Stimulated activated CD8-positive, alpha-beta memory T cell treated with anti-CD3 and anti-CD28 coated beads, Interleukin-15, amount 100 ng/mL, for 48 hours (primary cell): ENCODE data around the gene NRAS.

Source experiments
- DNase-seq, 2 donors: peaks; one replicate each; pipeline ENCODE4 v3.0.0-alpha.2; 2020; ENCODE audit warnings: low read depth in 2 of 2

NRAS gene

DNA sequence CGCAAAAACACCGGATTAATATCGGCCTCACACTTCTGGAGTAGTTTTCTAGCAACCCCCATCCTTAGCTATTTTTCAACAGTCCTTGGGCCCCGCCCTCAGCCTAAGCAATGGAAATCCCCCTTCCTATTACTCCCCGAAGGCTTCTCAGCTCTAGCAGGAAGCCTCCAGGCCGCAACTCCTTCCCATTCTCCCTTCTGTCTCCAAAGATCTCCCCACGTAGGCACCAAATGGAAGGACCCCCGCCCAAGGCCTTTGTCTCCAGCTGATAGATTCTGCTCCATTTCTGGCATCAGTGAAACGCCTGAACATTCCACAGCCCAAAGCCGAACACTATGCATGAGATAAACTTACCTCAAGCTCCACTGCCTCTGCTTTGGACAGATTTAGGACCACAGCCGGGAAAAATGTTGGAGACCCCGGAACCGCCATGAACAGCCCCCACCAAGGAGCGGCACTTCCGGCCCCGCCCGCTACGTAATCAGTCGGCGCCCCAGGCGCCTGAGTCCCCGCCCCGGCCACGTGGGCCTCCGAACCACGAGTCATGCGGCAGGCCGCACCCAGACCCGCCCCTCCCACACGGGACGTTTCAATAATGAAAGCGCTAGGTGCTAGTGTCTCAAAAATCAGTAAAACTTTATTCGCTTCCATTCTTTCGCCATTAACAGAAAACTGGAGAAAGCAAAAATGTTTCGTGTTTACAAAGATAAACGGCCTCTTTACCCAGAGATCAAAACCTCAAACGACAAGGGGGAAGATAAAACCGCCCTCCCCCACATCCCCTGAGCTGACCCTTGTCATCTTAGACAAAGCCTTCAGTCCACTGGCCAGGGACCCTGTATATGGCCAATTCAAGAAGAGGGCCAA lies at the start of gene NRAS:
Gene NRAS (minus strand): TSS at position 468 of the 867 bp plus-strand sequence. CDS start 611 bp downstream, outside the sequence.
- peak; percentile 90 to 93 for DNase-seq

DNA sequence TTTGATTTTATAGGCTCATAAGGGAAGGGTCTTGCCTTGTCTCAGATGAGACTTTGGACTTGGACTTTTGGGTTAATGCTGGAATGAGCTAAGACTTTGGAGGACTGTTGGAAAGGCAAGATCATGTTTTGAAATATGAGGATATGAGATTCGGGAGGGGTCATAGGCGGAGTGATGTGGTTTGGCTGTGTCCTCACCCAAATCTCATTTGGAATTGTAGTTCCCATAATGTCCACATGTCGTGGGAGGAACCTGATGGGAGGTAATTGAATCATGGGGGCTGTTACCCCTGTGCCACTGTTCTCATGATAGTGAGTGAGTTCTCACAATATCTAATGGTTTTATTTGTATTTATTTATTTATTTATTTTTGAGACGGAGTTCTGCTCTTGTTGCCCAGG lies 48.1 kb upstream of the NRAS start:
- no peak for DNase-seq

DNA sequence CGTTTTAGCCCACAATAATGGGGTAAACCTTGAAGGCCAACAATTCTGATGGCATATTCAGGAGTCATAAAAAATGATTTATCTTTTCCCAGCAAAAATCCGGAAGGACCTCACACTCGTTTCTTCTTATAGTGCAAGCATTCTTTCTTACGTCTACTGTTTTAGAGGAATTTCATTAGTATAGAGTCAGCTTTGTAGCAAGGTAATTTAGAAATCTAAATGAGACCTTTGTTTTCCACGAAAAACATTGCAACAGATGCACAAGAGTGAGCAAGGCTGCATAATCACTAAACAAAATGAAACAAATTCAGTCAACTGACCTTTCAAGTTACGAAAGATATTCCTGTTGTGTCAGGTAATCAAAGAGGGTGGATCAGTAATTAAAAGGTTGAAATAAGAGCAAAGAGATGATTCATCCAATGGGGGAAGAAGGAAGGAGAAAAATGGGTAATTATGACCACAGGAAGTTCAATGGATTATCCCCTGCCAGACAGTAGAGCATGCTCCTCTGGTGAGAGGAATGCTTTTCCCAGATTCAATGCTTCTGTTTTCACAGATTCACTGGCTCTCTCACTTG lies 41.8 kb upstream of the NRAS start:
- DNase-seq, result no peak

- peak; percentile 90 to 91 for DNase-seq
Observed at GRCh38 chr1:114757455-114758255, 41.1 kb upstream of the NRAS start, which contains the start of gene CSDE1. CSDE1 (minus strand) TSS chr1:114757984; CDS start chr1:114739890, 18,094 bp downstream.

DNA sequence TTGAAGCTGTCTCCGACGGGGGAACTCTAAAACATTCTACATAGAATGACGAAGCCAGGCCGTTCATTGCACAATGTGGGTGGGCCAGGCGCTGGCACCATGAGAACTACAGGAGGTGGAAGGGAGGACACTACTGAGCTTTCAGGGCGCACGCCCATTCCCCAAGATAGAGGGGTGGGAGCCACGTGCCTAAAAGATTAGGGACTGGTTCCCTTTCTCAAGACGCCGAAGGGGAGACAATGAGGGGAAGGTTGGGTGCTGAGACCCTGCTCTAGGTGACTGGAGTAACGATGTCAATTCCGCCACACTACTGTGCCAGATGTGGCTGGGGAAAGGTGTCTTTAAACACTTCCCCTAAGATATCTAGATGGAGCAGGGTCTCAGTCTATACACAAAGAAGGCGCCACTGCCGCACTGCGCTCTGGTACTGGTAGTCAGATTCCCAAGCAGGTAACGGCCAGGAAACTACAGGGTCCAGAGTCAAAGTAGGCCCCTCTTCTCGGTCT lies 40.4 kb upstream of the NRAS start:
- no peak for DNase-seq

DNA sequence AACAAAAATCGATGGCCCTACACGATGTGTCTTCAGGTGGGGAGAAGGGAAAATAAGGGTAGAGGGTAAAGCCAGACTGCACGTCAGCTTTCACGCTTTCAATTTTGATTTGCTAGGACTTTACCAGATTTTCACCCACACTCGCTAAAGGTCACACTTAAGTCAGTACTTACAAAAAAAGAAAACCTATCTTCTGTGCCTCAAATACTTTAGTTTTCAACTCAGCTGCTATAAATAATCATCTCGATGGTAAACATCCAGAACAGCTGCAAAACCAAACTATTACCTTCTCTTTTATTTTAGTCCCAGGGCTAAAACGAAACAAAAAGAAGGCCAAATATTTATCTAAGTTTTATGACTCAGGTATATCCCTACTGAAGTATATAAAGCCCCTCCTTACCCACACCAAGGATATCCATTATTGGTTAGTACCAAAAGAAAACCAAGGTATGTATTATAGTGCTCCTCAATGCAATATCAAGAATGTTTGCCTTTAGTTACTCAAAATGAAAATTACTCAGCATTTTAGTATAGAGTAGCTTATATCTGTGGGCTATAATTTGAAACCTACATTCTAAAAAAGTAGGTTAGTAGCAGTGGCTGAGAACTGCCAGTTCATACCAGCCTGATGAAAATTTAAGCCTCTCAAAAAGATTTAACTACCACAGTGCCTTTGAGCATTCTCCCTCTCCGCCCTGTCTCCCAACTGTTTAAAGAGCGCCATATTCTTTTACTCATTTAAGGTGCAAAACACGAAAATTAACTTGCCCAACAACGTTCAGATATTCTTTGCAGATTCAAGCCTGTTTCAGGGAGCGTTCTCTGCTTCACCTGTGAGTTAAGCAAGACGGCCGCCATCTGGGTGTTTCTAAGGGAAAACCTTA lies 39.7 kb upstream of the NRAS start:
- no peak for DNase-seq

DNA sequence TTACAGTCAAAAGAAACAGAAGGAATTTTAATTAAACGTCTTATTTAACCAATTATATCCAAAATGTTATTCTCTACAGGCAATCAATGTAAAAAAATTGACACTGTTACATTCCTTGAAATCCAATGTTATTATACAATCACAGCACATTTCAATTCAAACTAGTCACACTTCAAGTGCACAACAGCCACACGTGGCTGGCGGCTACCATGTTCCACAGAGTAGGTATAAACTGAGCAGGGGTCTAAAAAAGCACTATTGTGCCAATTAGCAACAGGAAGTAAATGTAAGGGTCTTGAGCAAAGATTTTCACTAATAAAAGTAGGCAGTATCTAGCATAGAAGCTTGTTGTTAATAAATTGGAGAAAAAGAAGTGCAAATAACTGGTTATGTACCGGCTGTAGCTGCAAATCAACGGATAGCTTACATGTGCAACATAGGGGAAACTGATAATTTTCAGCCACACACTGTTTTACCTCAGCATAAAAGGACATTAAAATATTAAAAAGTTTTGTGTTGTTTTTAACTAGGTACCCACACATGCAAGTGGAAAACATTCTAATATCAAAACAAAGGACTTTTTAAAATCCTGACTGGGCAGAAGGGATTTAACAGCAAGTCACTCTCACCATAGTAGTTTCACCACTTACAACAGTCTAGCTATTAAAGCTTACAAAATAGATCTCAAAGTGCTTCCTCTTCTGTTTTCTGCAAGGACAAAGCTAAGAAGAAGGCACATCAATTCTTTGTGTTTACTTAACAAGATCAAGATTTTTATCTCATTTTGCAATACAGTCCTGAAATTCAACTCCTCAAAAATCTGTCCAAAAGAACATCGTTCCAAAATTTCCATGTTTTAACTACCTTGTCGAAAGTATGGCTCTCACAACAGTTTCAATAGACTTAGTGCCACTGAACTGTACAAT lies 38.7 kb upstream of the NRAS start:
- DNase-seq, result no peak

- peak in 1 of 2 donors; percentile 12 for DNase-seq
Observed at GRCh38 chr1:114753702-114754101, 37.1 kb upstream of the NRAS start.

GRCh38 chr1:114753143-114753542 lies 36.6 kb upstream of the NRAS start:
- no peak for DNase-seq

GRCh38 chr1:114750780-114751179 lies 34.2 kb upstream of the NRAS start:
- no peak for DNase-seq

- DNase-seq, result no peak
Observed at GRCh38 chr1:114749835-114750234, 33.3 kb upstream of the NRAS start.

DNA sequence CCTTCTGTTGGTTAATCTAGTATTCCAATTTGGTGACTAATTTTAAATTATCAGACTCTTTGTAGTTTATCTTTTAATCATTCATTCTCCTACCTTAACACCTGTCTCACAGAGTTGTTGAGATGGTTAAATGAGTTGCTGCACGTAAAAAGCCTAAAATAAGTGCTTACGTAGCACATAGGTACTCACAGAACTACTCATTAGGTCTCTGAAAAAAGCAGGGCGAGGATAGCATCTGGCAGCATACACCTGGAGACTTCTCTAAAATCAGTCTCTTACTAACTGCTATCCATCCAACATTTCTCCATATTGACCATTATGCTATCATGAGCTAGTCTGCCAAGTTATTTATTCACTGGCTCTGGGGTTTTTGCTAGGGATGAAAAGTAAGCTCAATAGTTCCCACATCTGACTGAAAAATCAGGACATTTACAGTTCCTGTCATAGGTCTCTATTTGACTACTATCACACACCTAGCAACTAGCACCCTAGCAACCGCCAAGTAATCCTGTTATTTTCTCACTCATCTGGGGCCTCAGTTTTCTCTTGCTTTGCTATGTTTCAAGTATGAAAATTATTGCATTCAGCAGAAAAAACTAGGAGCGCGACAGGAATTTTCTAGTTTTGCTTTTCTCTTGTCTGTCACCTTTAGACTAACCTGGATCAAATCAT lies 30.0 kb upstream of the NRAS start:
- no peak for DNase-seq

DNA sequence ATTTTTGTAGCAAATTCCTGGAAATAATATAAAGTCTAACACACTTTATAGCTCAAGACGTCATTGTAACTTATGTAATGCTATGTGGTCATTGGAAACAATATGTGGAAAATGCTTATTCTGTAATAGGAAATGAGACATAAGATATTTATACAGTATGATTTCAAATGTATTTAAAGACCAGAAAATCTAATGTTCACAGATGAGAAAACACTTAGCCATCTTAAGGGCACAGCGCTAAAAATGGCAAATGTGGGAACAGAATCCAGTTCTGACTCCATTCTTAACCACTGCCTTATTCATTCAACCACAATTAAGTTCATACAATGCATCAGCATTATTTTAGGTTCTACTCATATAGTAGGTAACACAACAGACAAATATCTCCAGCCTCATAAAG lies 28.7 kb upstream of the NRAS start:
- DNase-seq, result no peak

GRCh38 chr1:114741963-114742746 lies 25.6 kb upstream of the NRAS start:
- DNase-seq, result no peak

DNA sequence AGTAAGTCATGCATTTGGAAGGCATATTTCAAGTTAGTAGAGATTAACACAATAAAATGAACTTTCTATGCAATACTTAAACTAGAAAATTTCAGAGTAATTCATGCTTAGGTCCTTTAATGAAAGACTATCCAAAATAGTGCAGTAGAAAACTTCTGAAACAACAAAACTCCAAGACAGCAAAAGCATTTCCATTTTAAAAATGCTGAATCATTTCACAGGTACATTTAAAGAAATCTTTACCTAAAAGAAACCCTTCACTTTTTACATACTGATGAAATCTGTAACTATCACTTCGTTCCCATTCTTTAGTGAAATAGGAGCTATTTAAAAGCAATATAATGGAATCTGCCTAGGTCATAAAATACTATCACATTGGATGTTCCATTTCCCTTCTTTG lies 23.8 kb upstream of the NRAS start:
- DNase-seq, result no peak

GRCh38 chr1:114737314-114737849 lies 20.8 kb upstream of the NRAS start:
- no peak for DNase-seq

GRCh38 chr1:114735479-114735878 lies 18.9 kb upstream of the NRAS start:
- no peak for DNase-seq

DNA sequence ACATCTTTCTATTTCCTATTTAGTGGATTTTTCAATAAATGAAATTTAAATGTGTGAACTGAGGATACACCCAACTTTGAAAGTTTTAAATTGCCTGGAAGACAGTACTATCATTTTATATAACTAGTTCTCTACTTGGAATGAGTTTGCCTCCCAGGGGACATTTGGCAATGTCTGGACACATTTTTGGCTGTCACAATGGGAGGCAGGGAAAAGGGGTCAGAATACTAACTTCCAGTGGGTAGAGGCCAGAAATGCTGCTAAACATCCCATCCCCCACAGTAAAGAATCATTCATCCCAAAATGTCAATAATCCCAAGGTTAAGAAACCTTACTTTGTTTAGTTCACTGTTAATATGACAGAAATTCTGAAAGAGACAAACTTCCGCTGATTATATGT lies 13.2 kb upstream of the NRAS start:
- DNase-seq, result no peak
